NCI-H345 treated with DMSO at 0.1 percent for 48 hours (cell line): ENCODE data around the gene ACTA2.
"Not testable (repeated sequence)": the region's sequence is repeated elsewhere in the genome, so short reads cannot be mapped to it uniquely, and the experiment has no call there.

Source experiments
- DNase-seq: peaks from one replicate; lab custom pipeline; 2025; ENCODE audit not compliant: unreplicated experiment; lab: John Stamatoyannopoulos, UW

Gene ACTA2

GRCh38 chr10:88949912-88950837 lies 2.4 kb downstream of the ACTA2 start:
- no peak for DNase-seq

GRCh38 chr10:88949051-88949450 lies 3.5 kb downstream of the ACTA2 start:
- DNase-seq, result no peak

GRCh38 chr10:88946965-88947590 lies 5.5 kb downstream of the ACTA2 start:
- no peak for DNase-seq

GRCh38 chr10:88946200-88946599 lies 6.4 kb downstream of the ACTA2 start:
- DNase-seq, result no peak

GRCh38 chr10:88944813-88945212 lies 7.8 kb downstream of the ACTA2 start:
- no peak for DNase-seq

GRCh38 chr10:88943778-88944177 lies 8.8 kb downstream of the ACTA2 start:
- DNase-seq, result no peak

GRCh38 chr10:88941026-88941425 lies 11.5 kb downstream of the ACTA2 start:
- DNase-seq, result no peak

DNA sequence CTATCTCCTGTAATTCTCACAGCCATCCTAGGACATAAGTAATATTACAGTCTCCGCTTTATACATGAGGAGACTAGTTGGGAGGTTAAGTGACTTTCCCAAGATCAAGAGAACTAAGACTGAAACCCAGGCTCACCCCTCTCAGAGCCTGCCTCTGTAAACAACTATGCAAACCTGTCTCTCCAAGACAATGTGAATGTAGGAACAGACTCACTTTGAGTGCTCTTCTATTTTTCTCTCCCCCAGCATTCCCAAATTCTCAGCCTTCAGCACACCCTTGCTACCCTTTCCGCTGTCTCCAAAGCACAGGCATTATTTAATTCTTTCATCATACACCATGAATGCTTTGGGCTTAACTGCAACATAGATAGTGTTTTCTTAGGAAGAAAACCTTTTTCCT lies 13.6 kb downstream of the ACTA2 start:
- DNase-seq, result no peak

DNA sequence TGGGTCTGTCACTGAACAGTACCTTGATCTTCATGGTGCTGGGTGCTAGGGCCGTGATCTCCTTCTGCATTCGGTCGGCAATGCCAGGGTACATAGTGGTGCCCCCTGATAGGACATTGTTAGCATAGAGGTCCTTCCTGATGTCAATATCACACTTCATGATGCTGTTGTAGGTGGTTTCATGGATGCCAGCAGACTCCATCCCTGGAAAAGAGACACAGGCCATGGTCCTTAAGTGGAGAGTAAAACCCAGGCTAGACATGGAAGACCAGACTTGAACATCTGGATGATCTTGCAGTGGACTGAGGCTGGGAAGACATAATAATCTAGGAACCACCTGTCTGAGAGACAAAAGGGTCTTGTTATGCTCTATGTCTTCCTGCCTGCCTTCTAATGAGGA lies 14.5 kb downstream of the ACTA2 start:
- DNase-seq, result no peak

GRCh38 chr10:88936656-88937055 lies 15.9 kb downstream of the ACTA2 start:
- DNase-seq, result no peak

DNA sequence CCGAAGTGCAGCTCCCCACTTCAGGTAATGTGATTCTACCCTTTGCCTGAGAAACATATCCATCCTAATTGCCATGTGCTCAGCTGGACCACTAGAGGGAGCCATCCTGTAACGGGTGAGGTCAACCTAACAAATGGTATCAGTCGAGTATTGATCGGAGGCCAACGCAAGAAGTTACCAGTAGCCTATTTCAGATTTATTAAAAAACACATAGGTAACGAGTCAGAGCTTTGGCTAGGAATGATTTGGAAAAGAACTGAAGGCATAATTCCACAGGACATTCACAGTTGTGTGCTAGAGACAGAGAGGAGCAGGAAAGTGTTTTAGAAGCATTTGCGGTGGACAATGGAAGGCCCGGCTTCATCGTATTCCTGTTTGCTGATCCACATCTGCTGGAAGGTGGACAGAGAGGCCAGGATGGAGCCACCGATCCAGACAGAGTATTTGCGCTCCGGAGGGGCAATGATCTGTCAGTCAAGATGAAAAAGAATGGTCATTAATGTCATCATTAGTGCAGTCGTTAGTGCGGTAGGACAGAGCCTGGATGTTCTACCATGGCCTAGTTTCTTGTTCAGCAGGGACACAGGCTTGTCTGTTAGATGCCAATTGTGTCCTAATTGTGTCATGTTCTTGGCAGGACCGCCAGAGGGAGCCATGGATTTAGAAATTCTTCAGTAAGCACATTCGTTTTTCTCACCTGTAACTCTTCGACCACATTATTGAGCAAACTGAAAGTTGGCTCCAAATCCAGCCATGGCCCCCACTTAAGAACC lies 17.5 kb downstream of the ACTA2 start:
- DNase-seq, result peak; percentile 77

DNA sequence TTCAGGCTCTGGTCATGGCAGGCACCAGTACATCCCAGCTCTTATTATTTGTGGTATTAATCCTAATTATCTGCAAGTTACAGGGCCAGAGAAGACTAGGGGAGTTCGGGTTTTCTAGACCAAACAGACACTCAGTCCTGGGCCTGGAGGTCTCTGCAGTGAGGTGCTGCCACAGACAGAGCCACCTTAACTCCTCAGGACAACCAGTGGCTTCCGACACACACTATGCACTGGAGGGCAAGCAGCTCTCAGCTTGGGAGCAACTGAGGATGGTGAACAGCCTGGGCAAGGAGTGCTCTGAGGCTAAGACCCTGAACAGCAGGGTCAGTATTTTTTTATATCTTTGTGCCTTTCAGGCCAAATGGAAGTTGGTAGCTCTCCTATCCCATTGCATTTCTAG lies 19.0 kb downstream of the ACTA2 start:
- DNase-seq, result no peak

GRCh38 chr10:88932539-88933256 lies 19.9 kb downstream of the ACTA2 start:
- peak; percentile 80 for DNase-seq

DNA sequence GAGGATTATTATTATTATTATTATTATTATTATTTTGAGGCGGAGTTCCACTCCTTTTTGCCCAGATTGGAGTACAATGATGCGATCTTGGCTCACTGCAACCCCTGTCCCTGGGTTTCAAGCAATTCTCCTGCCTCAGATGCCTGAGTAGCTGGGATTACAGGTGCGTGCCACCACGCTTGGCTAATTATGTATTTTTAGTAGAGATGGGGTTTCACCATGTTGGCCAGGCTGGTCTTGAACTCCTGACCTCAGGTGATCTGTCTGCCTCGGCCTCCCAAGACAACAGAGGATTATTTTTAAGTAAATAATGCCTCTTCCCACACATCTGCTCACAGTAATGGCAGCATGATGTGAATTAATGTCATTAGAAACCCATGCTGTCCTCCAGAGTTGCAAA lies 20.5 kb downstream of the ACTA2 start:
- not testable (repeated sequence) for DNase-seq

- no peak for DNase-seq
Measured at GRCh38 chr10:88931548-88931947, 21.0 kb downstream of the ACTA2 start.

DNA sequence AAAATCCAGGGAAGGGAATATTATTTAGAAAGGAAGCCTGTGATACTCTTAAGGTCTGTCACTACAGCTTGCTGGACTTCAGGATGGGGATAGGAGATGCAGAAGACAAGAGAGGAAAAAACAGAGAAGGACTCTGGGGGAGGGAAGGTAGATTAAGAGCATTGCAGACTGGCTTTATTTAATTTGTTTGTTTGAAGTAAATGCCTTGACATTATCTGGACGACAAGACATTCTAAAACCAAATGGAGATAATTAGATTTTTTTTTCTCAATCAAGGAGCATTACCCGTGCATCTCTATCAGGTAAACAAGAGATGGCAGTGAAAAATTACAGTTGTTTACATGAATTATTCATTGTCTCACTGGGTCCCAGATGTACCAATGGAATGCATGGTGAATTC lies 24.3 kb downstream of the ACTA2 start:
- DNase-seq, result no peak

DNA sequence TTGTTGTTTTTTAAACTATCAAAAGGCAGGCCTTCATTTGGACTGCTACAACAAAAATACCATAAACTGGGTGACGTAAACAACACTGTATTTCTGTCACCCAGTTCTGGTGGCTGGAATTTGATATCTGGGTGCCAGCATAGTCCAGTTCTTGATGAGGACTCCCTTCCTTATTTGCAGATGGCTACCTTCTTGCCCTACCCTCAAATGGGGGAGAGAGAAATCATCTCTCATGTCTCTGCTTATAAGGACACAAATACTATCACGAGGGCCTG lies 25.2 kb downstream of the ACTA2 start:
- DNase-seq, result no peak

GRCh38 chr10:88926566-88927415 lies 25.8 kb downstream of the ACTA2 start:
- peak; percentile 20 for DNase-seq

DNA sequence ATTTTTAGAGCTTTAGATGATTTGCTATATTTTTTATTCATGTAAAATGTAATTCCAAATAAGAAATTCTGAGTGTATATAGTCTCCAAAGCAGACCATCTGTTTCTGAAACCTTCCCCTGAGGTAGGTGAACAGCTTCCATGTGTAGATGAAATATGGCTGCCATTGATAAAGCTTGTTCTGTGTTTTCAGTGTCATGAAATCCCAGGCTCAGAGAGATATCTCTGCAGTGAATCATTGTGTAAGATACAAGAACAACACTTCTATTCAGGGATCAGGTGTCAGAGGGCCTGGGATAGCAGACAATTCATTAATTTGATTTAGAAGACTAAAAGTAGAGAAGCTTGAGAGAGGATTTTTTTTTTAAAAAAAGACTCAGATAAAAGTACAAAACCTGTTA lies 29.1 kb downstream of the ACTA2 start:
- no peak for DNase-seq

GRCh38 chr10:88922041-88922440 lies 30.5 kb downstream of the ACTA2 start:
- no peak for DNase-seq
